TTC549 (cell line): ENCODE measurements around the gene FAM221B.

Source experiments
- FAIRE-seq: peaks from 2 replicates; lab custom pipeline; 2012; peaks lifted over from hg19 to GRCh38; lab: Jason Lieb, UNC

The FAM221B gene

DNA sequence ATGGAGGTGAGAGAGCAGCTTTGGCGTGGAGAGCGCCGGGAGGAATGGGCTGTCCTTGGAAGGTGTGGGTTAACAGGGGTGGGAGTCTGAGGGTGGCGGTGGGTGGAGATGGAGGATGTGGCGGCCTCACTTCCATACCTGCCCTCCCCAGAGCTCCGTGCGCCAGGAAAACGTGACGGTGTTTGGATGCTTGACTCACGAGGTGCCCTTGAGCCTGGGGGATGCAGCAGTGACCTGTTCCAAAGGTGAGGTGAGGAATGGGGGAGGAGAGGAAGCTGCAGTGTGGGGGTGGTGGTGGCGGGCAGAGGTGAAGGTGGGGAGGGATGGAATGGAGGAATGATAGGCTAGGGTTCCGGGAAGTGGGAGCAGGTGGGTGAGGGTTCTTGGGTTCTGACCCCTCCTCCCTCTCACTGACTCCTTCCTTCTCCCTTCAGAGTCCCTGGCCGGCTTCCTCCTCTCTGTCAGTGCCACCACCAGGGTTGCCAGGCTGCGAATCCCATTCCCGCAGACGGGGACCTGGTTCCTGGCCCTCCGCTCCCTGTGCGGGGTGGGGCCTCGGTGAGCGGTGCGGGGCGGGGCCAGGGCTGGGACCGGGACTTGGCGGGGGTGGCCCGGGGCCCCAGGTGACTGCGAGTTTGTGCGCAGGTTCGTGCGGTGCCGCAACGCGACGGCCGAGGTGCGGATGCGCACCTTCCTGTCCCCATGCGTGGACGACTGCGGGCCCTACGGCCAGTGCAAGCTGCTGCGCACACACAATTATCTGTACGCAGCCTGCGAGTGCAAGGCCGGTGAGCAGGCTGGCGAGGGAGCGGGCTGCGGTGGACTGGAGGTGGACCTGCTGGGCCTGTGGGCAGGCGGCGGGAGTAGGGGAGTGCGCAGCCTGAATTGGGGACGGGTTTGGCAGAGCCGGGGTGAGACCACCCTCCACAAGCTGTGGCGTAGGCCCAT lies 17.6 kb upstream of the FAM221B start:
- no peak for FAIRE-seq

GRCh38 chr9:35844628-35845270 lies 16.2 kb upstream of the FAM221B start:
- no peak for FAIRE-seq

- FAIRE-seq, result no peak
Measured at GRCh38 chr9:35842795-35843194, 14.3 kb upstream of the FAM221B start.

GRCh38 chr9:35842020-35842745 lies 13.7 kb upstream of the FAM221B start:
- no peak for FAIRE-seq

DNA sequence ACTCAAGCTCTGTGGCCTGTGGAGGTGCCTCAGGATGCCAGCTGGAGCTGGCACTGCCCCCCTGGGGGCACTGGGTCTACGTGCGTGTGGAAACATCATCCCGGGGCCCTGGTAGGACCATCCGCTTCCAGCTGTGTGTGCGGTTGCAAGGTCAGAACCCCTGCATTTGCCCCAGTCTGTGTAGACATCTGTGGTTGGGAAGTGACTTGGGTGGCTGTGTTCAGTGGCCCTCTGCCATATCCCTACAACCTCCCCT lies 13.0 kb upstream of the FAM221B start:
- no peak for FAIRE-seq

GRCh38 chr9:35840881-35841644 lies 12.5 kb upstream of the FAM221B start:
- FAIRE-seq, result no peak

GRCh38 chr9:35839926-35840325 lies 11.4 kb upstream of the FAM221B start:
- no peak for FAIRE-seq

GRCh38 chr9:35836595-35836994 lies 8.1 kb upstream of the FAM221B start:
- no peak for FAIRE-seq

GRCh38 chr9:35835766-35836165 lies 7.2 kb upstream of the FAM221B start:
- FAIRE-seq, result no peak

GRCh38 chr9:35835216-35835632 lies 6.7 kb upstream of the FAM221B start:
- FAIRE-seq, result no peak

DNA sequence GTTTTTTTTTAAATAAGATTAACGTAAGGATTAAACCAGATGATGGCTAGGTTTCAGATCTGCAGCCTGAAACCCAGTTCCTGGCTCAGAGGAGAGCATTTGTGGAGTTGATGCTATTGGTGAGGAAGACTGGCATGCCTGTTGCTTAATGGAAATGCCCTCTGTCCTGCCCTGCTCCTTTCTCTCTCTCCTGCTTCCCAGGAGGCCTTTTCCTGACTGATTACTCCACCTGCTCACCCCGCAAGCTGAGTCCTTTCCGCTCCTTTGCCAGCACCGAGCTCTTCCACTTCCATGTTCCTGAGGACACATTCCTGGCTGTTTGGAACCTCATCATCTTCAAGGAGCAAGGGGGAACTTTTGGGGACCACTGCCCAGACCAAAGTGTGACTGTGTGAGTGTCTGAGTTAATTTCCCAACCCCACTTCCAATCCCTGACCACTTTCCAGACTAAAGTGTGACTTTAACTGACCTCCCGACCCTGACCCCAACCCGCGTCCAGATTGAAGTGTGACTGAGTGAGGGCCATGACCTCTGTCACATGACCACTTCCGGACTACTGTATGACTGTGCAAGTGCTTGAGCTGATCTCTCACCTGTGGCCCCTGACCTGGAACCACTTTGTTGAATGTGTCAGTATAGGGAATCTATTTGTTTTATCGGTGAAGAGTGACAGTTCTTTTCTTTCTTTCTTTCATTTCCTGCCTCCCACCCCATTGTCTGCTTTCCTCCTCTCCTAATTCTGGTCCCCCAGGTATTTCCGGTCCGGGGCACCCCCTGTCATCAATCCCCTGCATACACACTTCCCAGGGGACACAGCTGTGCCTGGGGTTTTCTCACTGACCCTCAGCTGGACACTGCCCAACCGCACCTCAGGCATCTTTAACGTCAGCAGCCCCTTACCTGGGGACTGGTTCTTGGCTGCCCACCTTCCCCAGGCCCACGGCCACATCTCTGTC lies 6.0 kb upstream of the FAM221B start:
- FAIRE-seq, result no peak

- FAIRE-seq, result no peak
Measured at GRCh38 chr9:35832814-35833213, 4.3 kb upstream of the FAM221B start.

DNA sequence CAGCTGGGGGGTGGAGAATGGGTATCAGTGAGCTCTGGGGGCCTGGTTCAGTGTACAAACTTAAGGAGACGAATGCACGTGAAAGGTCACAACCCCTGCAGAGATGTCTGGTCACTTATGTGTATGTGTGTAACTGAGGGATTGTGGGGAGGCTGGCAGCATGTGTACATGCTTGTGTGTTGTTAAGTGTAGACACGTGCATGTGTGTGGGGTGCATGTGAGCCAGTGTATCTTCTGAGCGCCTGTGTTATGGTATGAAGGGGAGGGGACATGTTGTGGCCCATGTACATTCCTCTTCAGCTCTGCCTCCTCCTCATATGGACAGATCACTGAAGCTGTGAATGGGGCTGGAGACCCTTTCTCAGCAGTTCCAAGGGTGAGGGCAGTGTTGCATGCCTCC lies 2.5 kb upstream of the FAM221B start:
- FAIRE-seq, result no peak

DNA sequence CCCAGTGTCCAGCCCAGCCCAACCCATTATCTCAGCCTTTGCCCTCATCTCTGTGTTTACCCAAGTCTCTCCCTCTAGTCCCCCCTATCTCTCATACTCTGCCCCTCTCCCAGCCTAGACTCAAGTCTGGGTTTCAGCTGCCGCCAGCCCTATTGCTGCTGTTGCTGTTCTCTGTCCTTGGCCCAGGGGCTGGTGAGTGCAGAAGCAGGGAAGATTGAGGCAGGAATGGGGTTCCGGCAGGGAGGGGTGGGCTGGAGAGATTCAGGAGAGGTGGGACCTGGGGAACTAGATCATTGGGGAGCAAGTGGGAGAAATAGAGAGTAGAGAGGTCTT lies 1.2 kb upstream of the FAM221B start:
- FAIRE-seq, result no peak

DNA sequence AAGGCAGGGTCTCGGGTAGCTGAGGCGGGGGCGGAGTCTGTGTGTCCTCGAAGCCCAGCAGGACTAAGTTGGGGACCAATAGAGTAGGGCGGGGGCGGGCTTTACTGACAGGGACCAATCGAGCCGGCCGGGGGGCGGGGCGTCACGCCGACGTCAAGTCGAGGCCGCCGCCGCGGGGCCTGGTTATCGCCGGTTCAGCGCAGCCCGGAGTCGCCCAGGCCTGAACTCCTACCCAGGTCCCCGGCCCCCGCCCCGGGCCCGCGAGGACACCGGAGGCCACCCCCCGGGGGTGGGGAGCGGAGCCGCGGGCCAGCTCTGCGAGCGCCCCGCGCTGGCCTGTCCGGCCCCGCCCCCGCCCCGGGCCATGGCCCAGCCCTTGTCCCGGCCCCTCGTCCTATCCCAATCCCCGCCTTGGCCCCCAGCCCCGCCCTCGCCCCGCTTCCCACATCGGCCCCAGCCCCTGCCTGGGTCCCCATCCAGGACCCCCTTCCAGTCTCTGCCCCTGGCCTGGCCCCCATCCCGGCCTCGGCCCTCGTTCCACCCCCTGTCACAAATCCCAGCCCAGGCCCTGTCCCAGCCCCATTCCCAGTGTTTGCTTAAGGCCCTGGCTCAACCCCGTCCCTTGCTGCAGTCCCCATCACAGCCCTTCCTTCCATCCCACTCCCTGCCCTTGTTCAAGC lies 692 bp upstream of the FAM221B start, which contains the start of gene TMEM8B:
Gene TMEM8B, plus strand, starts transcription at position 145 of the 680 bp plus-strand sequence. Its CDS starts 220 bp downstream, at position 365.
- no peak for FAIRE-seq

GRCh38 chr9:35827486-35827885 lies 1.0 kb downstream of the FAM221B start:
- no peak for FAIRE-seq

GRCh38 chr9:35826071-35826701 lies 2.3 kb downstream of the FAM221B start:
- FAIRE-seq, result peak; percentile 9

DNA sequence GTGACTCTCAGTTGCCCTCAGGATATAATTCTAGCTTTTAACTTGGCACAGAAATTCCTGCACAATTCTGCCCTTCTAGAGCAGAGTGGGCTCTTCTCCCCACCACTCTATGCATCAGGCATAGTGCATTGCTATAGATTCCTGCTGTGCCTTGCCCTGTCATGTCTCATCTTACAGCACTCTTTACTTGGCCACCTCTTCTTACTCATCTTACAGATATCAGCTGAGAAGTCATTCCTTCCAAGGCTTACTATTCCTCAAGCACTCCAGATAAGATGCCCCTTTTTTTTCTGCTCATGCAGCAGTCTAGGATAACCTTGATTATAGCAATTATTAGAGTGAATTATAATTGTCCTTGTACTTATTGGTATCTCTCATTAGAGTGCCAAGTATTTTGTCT lies 5.6 kb downstream of the FAM221B start:
- FAIRE-seq, result no peak

DNA sequence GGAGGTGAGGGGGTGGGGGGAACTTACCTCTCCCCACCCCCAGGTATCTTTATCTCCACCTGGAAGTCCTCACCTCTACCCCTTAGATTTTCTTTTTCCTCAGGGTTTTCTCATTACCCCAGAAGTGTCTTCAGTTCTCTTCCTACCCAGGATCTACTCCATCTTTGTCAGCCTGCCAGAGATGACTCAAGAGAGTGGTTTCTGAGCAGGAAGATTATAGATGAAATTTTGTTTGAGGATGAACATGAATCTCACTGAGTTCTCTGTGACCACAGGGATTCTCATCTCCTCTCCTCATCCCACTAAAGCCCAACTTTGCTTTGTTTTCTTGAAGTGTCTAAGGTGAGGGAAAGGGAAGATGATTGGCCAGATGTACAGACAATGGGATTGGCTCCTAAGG lies 8.5 kb downstream of the FAM221B start:
- no peak for FAIRE-seq

DNA sequence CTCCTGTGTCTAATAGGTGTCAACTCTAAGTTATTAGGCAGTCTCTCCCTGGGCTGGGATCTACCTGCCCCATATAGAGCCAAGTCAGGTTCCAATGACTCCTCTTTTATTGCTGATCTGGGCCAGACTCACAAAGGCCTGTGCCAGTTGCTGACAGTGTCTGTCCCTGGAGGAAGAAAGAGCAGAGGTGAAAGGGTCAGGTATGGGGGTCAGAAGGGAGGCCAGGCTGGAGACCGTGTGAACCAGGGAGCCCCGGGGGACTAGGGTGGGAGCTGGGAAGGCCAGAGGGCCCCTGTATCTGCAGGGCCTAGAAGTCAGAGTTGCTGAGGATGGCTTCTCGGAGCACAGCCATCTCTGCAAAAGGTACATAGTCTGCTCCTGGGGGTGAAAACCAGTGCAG lies 10.2 kb downstream of the FAM221B start:
- FAIRE-seq, result no peak
